Endothelial cell (in vitro differentiated cells): ENCODE results near the gene MISFA. TPM values are rescaled to one million over a fixed set of nuclear protein-coding genes. Genes with fewer than 3 reads are reported as not detected.
A peak's percentile ranks its signal among the peaks of the same experiment; 100 is the strongest.

ENCODE experiments used
- DNase-seq: peaks from one replicate; pipeline ENCODE4 v3.0.0; 2021; ENCODE audit warnings: low spot score
- H3K27ac Mint-ChIP-seq: one replicate; pipeline ENCODE4 v1.8.0; 2021; ENCODE audit warnings: mixed read lengths, inconsistent platforms; ENCODE audit not compliant: unreplicated experiment
- H3K27me3 Mint-ChIP-seq: one replicate; pipeline ENCODE4 v1.8.0; 2021; ENCODE audit warnings: mild to moderate bottlenecking, moderate library complexity, mixed read lengths, inconsistent platforms; ENCODE audit not compliant: unreplicated experiment
- H3K36me3 Mint-ChIP-seq: one replicate; pipeline ENCODE4 v1.8.0; 2021; ENCODE audit warnings: mild to moderate bottlenecking, low read depth, mixed read lengths, inconsistent platforms; ENCODE audit not compliant: unreplicated experiment
- H3K4me1 Mint-ChIP-seq: one replicate; pipeline ENCODE4 v1.8.0; 2021; ENCODE audit warnings: mild to moderate bottlenecking, mixed read lengths, inconsistent platforms; ENCODE audit not compliant: unreplicated experiment
- H3K4me3 Mint-ChIP-seq: one replicate; pipeline ENCODE4 v1.8.0; 2021; ENCODE audit warnings: mild to moderate bottlenecking, mixed read lengths, inconsistent platforms; ENCODE audit not compliant: unreplicated experiment
- H3K9me3 Mint-ChIP-seq: one replicate; pipeline ENCODE4 v1.8.0; 2021; ENCODE audit warnings: mixed read lengths, inconsistent platforms; ENCODE audit not compliant: unreplicated experiment
- CTCF ChIP-seq: fragments of 200-600 bp; sonication (generic); IDR thresholded peaks from one replicate; pipeline ENCODE4 v1.5.0; 2021; ENCODE audit warnings: antibody characterized with exemption; ENCODE audit not compliant: unreplicated experiment
- total RNA-seq: library from RNA; stranded (reverse); fragmentation: NEBNext Ultra II Directional; extraction: Animal tissue kit (Norgen Biotek cat#: 25700); gene quantifications from one replicate; pipeline ENCODE4 v1.2.1, GENCODE V29; 2021; ENCODE audit not compliant: unreplicated experiment

Gene MISFA
- total RNA-seq, 1 donor from 2014 or later, result 2.8 TPM

- no peak overlapping the region for H3K4me3 Mint-ChIP-seq
- no peaks in the 10 kb centered on the region for H3K27me3 Mint-ChIP-seq
- DNase-seq, result no peak
- no peaks in the 10 kb centered on the region for H3K36me3 Mint-ChIP-seq
- no peak overlapping the region for H3K27ac Mint-ChIP-seq
- H3K9me3 Mint-ChIP-seq, result no peaks in the 10 kb centered on the region
- TF ChIP-seq CTCF, result no peak
- no peaks in the 10 kb centered on the region for H3K4me1 Mint-ChIP-seq
These were observed 8.8 kb downstream of the MISFA start for GRCh38 chr11:18608376-18608775.

- Mint-ChIP-seq H3K4me1 (no peaks in the 10 kb centered on the region), H3K9me3 (no peaks in the 10 kb centered on the region), H3K27me3 (no peaks in the 10 kb centered on the region), H3K36me3 (peaks cover 14% of the 10 kb centered on the region), H3K27ac (no peak overlapping the region), H3K4me3 (no peak overlapping the region)
- TF ChIP-seq CTCF, result no peak
- no peak for DNase-seq
These were observed 11.6 kb downstream of the MISFA start for GRCh38 chr11:18611196-18611595.

GRCh38 chr11:18612394-18612793 is 12.8 kb downstream of the MISFA start:
- H3K9me3 Mint-ChIP-seq, result no peaks in the 10 kb centered on the region
- peaks cover 14% of the 10 kb centered on the region for H3K36me3 Mint-ChIP-seq
- no peak for DNase-seq
- no peak overlapping the region for H3K27ac Mint-ChIP-seq
- H3K4me3 Mint-ChIP-seq, result no peak overlapping the region
- H3K27me3 Mint-ChIP-seq, result no peaks in the 10 kb centered on the region
- no peak for TF ChIP-seq CTCF
- no peaks in the 10 kb centered on the region for H3K4me1 Mint-ChIP-seq

- H3K36me3 Mint-ChIP-seq, result peaks cover 14% of the 10 kb centered on the region
- TF ChIP-seq CTCF, result no peak
- no peak overlapping the region for H3K4me3 Mint-ChIP-seq
- H3K27ac Mint-ChIP-seq, result no peak overlapping the region
- H3K4me1 Mint-ChIP-seq, result no peaks in the 10 kb centered on the region
- H3K27me3 Mint-ChIP-seq, result no peaks in the 10 kb centered on the region
- DNase-seq, result no peak
- H3K9me3 Mint-ChIP-seq, result no peaks in the 10 kb centered on the region
These were observed 15.1 kb downstream of the MISFA start for GRCh38 chr11:18614667-18615066.

GRCh38 chr11:18615628-18616392 is 16.2 kb downstream of the MISFA start:
- peak overlapping the region; percentile 12 for H3K4me3 Mint-ChIP-seq
- no peaks in the 10 kb centered on the region for H3K27me3 Mint-ChIP-seq
- no peak overlapping the region for H3K27ac Mint-ChIP-seq
- no peak for DNase-seq
- H3K36me3 Mint-ChIP-seq, result peaks cover 14% of the 10 kb centered on the region
- no peak for TF ChIP-seq CTCF
- H3K4me1 Mint-ChIP-seq, result no peaks in the 10 kb centered on the region
- H3K9me3 Mint-ChIP-seq, result no peaks in the 10 kb centered on the region
